UCSD-AML1 (cell line): ENCODE measurements around the gene ITPK1.
A peak's percentile ranks its signal among the peaks of the same experiment; 100 is the strongest.

ENCODE experiments used
- DNase-seq: peaks from one replicate; lab custom pipeline; 2025; ENCODE audit not compliant: unreplicated experiment; lab: John Stamatoyannopoulos, UW

The ITPK1 gene

DNA sequence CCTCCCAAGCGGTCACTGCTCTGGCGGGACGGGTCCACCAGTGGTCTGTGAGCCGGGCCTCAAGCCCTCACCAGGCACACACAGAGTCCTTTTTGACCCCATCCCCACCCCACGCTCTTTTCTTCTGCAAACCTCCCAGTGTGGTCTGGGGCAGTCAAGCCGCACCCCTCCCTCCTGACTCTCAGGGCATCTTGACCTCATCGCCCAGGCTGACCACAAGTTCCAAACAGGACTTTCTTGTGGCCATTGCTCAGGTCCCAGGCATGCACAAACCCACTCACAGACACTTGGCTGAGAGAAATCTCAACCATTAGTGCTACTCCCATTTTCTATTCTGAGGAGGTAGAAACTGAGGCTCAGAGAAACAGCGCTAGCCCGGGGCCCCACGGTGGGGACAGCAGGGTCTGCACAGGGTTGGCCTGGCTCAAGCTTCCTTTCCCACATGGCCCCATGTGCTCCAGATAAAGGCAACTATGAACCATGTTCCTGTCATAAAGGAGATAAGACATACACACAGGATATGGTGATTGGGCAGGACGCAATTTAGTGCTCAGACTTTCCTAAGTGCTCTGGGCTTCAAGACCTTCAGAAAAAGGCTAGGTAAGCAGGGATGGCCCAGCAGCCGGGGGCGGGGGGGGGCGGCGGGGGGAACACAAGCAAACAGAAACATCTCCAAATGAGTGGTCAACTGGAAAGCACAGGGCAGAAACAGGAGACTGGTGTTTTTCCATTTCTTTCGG, 69.6 kb downstream of the ITPK1 start:
- DNase-seq, result no peak

GRCh38 chr14:93045211-93045674, 70.5 kb downstream of the ITPK1 start:
- DNase-seq, result no peak

DNA sequence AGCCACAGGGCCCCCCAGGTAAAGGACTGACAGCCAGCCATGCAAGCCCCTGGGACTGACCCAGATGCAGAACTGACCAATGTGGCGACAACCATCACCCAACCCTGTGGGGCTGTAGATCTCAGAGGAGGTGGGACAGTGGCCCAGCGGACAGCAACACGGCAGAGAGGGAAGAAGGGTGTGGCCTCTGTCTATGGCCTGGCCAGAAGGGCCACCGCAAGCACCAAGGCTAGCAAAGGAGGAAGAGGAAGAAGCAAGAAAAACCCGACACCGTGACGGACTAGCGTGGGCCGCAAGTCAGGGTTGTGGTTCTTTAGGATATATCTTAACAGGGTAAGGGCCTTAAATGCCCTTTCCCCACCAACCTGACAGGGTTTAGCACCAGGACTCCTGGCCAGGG, 71.2 kb downstream of the ITPK1 start:
- peak; percentile 46 for DNase-seq

- no peak for DNase-seq
Measured at GRCh38 chr14:93044121-93044520, 71.6 kb downstream of the ITPK1 start.

DNA sequence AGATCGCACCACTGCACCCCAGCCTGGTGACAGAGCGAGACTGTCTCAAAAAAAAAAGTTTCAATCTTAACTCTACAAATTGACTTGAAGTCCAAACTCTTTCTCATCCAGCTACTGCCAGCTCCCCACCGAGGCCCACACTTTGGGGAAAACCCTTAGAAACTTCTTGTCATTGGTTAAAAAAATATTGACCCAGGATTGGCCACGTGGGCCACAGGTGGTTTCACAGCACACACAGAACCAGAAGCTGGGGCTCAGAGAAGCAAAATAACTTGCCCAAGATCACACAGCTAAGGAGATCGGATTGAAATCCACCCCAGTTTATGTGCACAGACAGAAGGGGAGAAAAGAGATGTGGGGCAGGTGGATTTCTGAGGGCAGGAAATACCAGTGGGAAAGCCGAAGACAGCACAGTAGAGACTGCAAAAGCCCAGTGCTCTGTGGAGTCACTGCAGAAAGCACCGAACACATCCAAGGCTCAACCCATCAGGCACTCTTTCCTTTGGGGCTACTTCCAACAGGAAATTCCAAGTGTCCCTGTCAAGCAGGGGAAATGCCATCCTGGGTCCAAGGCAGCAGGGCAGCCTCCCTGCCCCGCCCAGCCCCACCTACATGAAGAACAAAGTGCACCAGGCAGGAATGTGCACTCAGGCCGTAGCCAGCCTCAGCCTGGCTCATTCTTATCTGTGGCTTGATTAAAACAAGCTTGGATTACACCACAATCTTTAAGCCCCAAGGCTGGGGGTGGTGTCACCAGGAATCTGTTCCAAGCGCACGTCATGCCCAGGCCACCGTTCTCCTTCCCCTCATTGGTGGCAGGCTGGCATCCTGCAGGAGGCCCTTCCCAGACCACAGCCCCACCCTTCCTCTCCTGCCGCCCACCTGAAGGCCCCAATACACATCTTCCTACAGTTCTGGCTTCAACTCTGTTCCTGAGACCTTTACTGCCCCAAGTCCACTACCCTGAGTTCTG, 72.5 kb downstream of the ITPK1 start:
- DNase-seq, result no peak

- no peak for DNase-seq
Measured at GRCh38 chr14:93041830-93042229, 73.9 kb downstream of the ITPK1 start.

DNA sequence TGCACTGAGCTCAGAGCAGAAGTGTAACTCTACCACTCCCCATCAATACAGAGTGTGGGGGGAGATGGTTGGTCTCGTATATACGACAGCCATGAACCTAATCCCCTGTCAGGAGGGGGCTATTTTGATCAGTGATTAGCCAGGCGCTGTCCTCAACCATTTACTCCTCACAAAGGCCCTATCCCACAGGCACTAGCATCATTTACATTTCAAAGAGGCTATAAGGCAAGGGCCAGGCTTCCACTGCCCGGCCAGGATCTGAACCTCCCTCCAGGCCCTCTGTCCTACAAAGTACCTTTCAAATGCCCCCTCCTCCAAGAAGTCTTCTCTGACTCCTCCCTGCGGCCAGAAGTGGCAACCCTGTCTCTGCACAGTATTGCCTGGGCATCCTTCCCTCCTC, 74.7 kb downstream of the ITPK1 start:
- no peak for DNase-seq

GRCh38 chr14:93040443-93040842, 75.3 kb downstream of the ITPK1 start:
- DNase-seq, result no peak

GRCh38 chr14:93039649-93040315, 75.9 kb downstream of the ITPK1 start:
- no peak for DNase-seq

- no peak for DNase-seq
Measured at GRCh38 chr14:93037351-93037750, 78.4 kb downstream of the ITPK1 start.

DNA sequence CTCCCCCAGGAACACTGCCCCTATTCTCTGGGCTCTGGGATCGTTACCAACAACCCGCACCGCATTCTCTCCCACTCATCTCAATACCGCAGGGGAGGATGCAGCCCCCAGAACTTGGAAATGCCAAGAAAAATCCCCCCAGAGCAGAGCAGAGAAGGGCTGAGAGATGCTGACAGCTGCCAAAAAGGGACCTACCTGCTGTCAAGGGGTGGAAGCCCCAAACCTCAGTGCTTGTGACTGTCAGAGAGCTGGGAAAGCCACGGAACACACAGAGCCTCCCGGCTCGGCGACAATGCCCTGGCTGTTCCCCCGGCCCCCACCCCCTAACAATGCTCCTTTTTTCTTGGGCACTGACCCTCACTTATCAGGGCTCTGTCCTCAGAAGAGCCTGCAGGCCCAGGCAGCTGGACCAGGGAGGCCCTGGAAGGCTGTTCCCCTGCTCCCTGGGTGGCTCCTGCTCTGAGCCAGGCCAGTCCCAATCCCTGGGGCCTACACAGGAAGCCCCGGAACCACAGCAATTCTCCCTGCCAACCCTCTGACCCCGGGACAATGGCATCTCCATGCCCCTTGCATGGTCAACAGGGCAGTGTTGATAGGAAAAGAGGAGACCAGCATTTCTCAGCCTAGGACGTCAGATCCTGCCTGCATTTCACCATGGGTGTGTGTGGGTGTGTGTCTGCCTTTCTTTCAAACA, 78.9 kb downstream of the ITPK1 start:
- no peak for DNase-seq

DNA sequence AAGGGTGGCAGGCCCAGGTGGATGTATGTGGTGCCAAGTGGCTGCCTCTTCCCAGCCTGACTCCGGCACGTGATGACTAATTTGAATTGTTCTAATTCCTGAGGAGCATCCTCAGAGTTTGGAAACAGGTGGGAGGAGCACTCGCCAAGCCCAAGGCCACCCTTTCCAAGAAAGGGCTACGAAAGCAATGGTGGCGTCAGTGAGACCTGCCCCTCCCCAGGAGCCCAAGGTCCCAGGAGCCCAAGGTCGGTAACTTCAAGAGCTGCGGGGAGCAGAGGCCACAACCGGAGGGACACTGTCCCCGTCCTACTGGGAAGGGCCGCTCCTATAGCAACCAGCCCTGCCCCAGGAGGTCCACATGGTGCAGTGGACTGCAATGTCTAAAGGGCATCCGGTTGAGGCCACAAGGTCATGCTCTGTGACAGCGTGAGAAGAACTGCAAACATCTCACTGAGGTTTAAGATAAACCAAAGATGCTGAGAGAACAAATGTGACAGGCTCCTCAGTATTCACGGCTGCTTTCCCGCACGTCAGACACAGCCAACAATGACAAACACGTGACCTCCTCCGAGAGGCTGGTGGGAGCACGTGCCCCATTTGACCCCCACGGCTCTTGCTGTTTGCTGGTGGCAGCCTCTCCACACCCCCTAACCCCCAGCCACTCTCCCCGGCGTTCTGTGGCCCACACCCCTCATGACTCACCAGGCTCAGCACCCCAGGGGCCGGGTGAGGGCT, 79.6 kb downstream of the ITPK1 start:
- DNase-seq, result no peak

- DNase-seq, result no peak
Measured at GRCh38 chr14:93035585-93035916, 80.2 kb downstream of the ITPK1 start.

GRCh38 chr14:93034671-93034994, 81.1 kb downstream of the ITPK1 start:
- no peak for DNase-seq

- peak; percentile 45 for DNase-seq
Measured at GRCh38 chr14:93033983-93034670, 81.6 kb downstream of the ITPK1 start.

- no peak for DNase-seq
Measured at GRCh38 chr14:93033084-93033982, 82.4 kb downstream of the ITPK1 start.

GRCh38 chr14:93032421-93032936, 83.2 kb downstream of the ITPK1 start:
- DNase-seq, result no peak

- no peak for DNase-seq
Measured at GRCh38 chr14:93031505-93032315, 84.0 kb downstream of the ITPK1 start.
